Prostate gland (tissue), 2 donors: Measurements from ENCODE around the gene TMED9.

Experiments used
- POLR2A ChIP-seq: fragments of 450-650 bp; IDR thresholded peaks from one replicate; pipeline ENCODE4 v1.6.1; 2016; ENCODE audit warnings: antibody characterized with exemption, mild to moderate bottlenecking
- POLR2AphosphoS5 ChIP-seq: sonication (generic); formaldehyde crosslinking; IDR thresholded peaks from one replicate; pipeline ENCODE4 v1.6.1; 2017; ENCODE audit warnings: antibody characterized with exemption
- TF ChIP-seq, protein P1 (sequence below), 4 experiments: fragments of 200-600 bp in 2 of 4; fragments of 450-650 bp in 2 of 4; sonication (generic) in 2 of 4; IDR thresholded peaks; 1 replicate in 3 of 4; 2 replicates in 1 of 4; pipeline ENCODE4 v1.5.1; 2016 to 2019; ENCODE audit warnings: antibody characterized with exemption in 4 of 4, mild to moderate bottlenecking in 2 of 4, moderate library complexity in 2 of 4

DNA sequence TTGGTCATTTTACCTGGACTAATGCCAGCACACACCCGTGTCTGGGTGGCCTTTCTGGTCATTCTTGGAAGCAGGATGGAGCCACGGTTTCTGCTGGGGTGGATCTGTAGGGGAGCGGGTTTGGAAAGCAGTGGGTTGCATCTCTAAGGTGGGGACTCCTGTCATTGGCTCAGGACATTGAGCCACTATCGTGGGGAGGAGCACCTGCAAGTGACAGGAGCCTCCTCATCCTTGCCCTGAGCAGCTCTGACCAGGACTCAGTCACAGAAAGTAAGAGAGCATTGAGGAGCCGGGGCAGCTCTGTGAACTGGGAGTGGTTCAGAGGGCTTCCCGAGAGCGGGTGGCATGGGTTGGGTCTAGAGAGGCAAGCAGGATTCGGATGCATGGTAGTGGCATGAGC is 11.6 kb downstream of the TMED9 start:
- TF ChIP-seq POLR2A (no peak), POLR2AphosphoS5 (no peak)
- TF ChIP-seq, protein P1, sequence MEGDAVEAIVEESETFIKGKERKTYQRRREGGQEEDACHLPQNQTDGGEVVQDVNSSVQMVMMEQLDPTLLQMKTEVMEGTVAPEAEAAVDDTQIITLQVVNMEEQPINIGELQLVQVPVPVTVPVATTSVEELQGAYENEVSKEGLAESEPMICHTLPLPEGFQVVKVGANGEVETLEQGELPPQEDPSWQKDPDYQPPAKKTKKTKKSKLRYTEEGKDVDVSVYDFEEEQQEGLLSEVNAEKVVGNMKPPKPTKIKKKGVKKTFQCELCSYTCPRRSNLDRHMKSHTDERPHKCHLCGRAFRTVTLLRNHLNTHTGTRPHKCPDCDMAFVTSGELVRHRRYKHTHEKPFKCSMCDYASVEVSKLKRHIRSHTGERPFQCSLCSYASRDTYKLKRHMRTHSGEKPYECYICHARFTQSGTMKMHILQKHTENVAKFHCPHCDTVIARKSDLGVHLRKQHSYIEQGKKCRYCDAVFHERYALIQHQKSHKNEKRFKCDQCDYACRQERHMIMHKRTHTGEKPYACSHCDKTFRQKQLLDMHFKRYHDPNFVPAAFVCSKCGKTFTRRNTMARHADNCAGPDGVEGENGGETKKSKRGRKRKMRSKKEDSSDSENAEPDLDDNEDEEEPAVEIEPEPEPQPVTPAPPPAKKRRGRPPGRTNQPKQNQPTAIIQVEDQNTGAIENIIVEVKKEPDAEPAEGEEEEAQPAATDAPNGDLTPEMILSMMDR (IDR thresholded peaks at IDR 0.05) = no peak
